ENCODE results near the gene LYSMD1.
"Not testable (repeated sequence)": the region's sequence is repeated elsewhere in the genome, so short reads cannot be mapped to it uniquely, and the experiment has no call there.

Gene LYSMD1, protein sequence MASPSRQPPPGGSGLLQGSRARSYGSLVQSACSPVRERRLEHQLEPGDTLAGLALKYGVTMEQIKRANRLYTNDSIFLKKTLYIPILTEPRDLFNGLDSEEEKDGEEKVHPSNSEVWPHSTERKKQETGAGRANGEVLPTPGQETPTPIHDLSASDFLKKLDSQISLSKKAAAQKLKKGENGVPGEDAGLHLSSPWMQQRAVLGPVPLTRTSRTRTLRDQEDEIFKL

DNA sequence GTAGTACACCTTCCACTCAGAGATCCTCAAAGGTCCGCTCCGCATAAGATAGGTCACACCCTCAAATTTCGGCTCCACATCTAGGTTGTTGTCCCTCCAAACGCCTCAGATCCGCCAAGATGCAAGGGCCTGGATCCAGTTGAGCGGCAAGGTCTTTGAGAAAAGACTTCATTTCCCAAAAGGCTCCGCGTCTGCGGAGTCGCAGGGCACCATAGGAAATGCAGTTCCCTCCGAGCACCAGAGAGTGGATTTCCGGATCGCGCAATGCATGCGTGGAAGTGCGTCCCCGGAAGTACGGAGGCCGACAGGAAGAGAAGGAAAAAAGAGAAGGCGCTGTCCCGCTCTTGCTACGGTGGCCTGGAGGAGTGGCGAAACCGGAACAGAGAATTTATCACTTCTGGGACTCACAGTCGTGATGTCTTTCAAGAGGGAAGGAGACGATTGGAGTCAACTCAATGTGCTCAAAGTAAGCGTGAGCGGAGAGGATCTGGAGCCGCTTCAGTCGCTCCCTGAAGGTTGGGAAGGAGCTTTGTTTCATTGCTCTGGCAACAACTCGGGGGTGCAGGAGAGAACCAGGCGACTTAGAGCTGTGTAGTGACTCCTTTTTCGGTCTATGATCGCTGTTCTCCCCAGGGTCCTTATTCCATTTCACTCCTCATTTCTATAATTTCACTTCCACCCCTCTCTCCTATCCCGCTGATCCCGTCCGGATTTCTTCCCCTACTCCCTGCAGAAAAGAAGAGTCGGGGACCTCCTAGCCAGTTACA is at the start of gene LYSMD1, which contains the start of gene SCNM1:
TSS of gene LYSMD1 (minus strand) at position 165 of the 767 bp plus-strand sequence. CDS start 644 bp downstream, outside the sequence.
TSS of gene SCNM1 (plus strand) at position 407 of the 767 bp plus-strand sequence. CDS start at position 416, 9 bp downstream.
- peak; percentile 33 for FAIRE-seq
- DNase-seq (ENCODE audit: insufficient read length, low spot score), result peak; percentile 95

DNA sequence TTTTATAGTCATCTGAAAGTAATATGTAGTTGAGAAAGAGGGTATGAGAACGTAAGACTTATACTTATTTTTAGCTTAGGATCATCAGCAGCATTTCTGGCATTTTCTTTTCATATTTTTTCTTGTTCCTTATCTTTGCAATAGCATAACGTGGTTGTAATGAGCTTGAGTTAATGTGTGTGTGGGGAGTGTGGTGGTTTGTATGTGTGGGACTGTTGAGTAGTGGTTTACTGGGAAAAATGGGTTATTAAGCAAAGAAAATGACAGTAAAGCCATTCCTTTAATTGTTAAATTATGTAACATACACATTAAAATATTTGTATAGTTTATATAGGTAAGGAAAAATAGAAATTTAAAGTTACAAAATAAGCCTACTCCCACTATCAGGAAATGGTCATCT is 47.9 kb upstream of the LYSMD1 start:
- DNase-seq (ENCODE audit: insufficient read length, low spot score), result no peak
- FAIRE-seq, result no peak

DNA sequence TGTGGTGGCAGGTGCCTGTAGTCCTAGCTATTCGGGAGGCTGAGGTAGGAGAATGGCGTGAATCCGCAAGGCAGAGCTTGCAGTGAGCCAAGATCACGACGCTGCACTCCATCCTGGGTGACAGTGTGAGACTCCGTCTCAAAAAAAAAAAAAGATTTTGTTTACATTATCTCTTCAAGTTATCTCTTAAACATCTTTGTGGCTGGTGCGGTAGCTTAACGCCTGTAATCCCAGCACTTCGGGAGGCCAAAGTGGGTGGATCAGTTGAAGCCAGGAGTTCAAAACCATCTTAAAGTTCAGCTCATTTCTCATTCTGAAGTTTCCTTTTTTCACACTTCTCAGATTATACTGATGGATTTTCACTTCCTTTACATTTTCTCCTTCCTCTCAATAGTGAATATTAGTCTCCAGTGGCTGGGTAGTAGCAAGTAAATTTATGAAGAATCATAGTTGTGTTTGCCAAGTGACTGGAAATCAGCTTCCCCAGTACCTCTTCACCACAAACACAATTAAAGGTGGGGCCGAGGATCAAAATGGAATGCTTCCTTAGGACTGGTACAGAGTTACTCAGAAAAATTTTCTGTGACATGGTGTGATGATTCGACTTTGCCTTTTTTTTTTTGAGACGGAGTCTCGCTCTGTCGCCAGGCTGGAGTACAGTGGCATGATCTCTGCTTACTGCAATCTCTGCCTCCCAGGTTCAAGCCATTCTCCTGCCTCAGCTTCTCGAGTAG is 46.4 kb upstream of the LYSMD1 start:
- FAIRE-seq, result no peak
- DNase-seq (ENCODE audit: insufficient read length, low spot score), result no peak

DNA sequence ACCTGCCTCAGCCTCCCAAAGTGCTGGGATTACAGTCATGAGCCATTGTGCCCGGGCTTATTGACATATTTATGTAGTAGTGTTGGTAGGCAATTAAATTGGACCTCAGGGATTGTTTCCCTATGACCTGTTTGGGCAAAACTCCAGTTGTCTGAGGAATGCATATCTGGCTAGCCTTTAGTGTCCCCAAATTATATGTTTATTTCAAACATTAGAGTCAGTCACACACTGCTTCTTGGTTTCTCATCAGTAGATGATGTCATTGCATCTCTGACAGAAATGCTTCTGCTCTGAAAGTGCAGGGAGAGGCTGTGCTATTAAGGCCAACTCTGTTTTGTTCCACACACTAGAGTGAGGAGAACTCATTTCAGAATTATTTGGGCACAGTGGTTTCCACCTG is 45.1 kb upstream of the LYSMD1 start:
- FAIRE-seq, result no peak
- DNase-seq (ENCODE audit: insufficient read length, low spot score), result no peak

DNA sequence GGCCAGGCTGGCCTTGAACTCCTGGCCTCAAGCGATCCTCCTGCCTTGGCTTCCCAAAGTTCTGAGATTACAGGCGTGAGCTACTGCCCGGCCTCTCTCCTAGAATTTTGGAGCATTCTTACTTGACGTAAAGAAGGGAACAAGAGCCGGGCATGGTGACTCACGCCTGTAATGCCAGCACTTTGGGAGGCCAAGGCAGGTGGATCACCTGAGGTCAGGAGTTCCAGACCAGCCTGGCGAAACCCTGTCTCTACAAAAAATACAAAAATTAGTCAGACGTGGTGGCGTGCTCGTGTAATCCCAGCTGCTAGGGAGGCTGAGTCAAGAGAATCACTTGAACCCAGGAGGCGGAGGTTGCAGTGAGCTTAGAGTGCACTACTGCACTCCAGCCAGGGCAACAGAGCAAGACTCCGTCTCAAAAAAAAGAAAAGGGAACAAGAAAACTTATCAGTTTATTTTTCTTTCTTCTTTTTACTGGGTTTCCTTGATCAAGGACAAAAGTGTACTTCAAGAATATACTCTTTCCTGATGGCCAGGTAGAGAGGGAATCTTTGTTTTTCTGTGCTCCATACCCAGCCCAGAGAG is 39.8 kb upstream of the LYSMD1 start:
- not testable (repeated sequence) for DNase-seq (ENCODE audit: insufficient read length, low spot score); FAIRE-seq

DNA sequence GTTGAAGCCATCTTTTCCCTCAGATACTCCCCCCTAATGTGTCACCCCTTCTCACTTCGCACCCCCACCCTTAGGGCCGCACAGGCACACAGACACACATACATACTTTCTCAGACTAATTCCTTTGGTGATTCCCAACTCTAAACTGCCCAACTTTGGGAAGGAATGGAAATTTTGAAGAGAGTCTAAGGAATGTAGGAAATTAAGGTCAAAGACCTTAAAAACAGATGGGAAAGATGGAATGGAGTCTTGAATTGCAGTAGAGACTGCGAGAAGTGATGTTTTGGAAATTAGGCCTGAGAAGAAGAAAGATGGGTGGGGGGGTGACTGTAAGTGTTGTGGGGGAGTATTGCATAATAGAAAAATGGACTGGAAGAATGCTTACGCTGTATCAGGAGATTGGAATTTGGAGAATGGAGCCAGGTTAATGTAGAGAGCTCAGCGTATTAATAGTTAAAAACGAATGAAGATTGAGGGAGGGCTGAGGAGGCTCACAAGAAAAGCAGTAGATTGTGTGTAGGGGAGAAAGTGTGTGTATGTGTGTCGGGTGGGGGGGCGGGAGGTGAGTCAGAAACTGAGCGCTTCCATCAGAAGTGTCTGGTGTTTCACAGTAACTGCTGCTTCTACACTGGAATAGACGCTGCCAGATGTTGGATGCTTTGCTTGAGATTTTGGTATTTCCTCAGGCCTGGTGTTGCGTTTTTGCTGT is 34.3 kb upstream of the LYSMD1 start:
- DNase-seq (ENCODE audit: insufficient read length, low spot score), result peak; percentile 54
- no peak for FAIRE-seq

DNA sequence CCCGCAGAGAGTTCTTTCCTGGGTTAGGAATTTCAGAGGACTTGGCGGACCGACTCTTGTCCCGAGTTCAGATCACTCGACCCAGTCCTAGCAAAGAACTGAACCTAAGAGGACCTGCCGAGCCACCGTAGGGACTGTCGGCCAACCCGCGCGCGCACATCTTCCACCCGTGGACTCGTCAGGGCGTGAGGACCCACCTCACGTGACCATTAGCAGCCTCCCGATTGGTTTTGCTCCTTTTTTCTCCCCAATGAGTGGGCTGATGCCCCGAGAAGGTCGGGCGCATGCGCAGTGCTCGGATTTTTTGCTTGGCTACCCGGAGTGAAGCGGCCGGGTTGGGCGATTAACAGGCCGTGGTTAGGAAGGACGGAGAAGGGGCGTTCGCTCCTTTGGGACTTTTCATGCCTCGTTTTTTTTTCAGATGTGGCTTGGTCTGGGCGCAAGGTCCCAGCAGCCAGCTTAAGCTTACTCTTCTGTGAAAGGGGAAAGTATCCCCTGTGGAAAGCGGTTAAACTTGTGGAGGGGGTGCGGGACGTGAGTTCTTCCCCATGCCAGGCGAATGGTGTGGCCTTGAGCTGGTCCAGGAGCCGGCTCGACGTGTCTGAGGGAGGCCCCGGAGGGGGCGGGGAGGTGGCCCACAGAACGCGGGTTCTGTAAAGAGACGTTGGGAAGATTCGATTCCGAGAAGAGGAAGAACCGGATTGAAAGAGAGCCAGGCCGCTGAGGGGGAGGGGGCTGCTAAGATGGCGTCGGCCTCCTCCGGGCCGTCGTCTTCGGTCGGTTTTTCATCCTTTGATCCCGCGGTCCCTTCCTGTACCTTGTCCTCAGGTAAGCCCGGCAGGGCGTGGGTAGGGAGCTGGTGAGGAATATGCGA is 32.8 kb upstream of the LYSMD1 start, which contains the start of gene PIP5K1A:
TSS of gene PIP5K1A (plus strand) at position 299 of the 874 bp plus-strand sequence. CDS start at position 744, 445 bp downstream.
- FAIRE-seq, result no peak
- DNase-seq (ENCODE audit: insufficient read length, low spot score), result peak; percentile 98

DNA sequence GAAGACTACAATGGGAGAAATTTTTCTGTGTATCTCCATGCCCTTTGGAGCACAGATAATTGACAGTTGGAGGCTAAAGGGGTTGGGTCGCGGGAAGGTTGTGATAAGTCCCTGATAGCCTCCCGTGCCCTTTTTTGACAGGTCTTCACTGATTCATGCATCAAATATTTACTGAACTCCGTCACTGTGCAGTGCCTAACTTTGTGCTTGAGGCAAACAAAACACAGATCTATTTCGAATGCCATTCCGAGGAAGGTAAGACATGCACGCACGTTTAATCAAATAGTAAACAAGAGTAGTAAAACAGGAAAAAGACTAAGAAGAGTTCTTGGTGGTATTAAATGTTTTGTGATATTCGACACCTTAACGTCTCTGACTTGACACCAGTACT is 32.2 kb upstream of the LYSMD1 start:
- DNase-seq (ENCODE audit: insufficient read length, low spot score) (no peak), FAIRE-seq (no peak)

DNA sequence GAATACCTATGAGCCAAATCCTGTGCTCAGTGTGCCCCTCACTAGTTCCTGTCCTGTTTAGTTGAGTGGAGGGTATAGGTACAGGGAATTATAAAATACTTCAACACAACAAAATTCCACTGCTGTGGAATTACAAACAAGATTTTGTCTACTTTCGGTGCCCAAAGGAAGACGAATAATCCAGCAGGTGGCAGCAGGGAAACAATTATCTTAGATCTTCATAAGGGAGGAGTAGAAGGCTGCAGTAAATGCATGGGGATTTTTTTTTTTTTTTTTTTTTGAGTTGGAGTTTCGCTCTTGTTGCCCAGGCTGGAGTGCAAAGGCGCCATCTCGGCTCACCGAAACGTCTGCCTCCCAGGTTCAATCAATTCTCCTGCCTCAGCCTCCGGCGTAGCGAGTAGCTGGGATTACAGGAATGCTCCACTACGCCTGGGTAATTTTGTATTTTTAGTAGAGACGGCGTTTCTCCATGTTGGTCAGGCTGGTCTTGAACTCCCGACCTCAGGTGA is 30.6 kb upstream of the LYSMD1 start:
- FAIRE-seq, result no peak

DNA sequence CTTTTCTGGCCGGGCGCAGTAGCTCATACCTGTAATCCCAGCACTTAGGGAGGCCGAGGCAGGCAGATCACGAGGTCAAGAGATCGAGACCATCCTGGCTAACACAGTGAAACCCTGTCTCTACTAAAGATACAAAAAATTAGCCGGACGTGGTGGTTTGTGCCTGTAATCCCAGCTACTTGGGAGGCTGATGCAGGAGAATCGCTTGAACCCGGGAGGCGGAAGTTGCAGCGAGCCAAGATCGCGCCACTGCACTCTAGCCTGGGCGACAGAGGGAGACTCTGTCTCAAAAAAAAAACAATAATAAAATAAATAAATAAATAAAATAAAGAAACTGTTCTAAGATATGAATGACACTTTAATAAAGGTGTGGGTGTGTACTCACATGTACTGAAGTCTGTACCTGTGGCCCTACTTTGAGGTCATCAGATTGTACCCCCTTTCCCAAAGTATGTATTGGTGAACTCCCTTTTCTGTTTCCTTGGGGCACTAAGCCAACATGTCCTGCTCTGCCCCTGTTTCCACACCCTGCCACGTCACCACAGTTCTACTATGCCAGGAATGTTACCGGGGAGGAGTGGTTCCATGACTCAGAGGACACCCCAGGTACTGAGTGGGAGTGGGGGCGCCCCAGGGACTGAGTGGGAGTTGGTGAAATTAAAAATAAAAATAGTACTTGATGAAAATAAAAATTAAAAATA is 29.3 kb upstream of the LYSMD1 start:
- peak; percentile 87 for DNase-seq (ENCODE audit: insufficient read length, low spot score)
- not testable (repeated sequence) for FAIRE-seq

More for the DNA sequence above, 30.6 kb upstream of the LYSMD1 start:
- peak; percentile 67 for DNase-seq (ENCODE audit: insufficient read length, low spot score)

DNA sequence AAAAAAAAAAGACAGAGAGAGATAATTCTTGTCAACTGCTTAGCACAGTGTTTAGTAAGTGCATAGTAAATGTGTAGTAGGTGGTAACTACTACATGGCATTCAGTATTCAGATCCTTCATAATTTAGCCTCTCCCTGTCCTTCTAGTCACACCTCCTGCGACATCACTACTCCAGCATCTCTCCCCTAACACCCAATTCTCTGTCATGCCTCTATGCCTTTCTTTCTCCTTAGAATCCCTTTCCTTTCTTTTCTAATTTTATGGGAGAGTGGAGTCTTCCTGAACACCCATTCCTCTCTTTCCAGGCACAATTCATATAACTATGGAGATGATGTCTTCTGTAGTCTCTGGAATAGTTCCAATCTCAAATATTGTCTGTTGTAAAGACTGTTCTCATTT is 28.2 kb upstream of the LYSMD1 start:
- no peak for DNase-seq (ENCODE audit: insufficient read length, low spot score)
- FAIRE-seq, result no peak

DNA sequence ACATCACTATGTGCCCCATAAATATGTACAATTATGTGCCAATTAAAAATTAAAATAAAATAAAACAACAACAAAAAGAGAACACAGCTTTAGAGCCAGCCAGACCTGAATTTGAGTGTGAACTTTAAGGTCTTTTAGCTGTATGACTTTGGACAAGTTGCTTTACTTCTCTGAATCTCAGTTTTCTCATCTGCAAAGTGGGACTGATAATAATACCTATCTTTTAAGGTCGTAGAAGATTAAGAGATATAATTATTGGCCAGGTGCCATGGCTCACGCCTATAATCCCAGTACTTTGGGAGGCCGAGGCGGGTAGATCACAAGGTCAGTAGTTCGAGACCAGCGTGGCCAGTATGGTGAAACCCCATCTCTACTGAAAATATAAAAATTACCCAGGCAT is 27.6 kb upstream of the LYSMD1 start:
- FAIRE-seq (no peak), DNase-seq (ENCODE audit: insufficient read length, low spot score) (no peak)

DNA sequence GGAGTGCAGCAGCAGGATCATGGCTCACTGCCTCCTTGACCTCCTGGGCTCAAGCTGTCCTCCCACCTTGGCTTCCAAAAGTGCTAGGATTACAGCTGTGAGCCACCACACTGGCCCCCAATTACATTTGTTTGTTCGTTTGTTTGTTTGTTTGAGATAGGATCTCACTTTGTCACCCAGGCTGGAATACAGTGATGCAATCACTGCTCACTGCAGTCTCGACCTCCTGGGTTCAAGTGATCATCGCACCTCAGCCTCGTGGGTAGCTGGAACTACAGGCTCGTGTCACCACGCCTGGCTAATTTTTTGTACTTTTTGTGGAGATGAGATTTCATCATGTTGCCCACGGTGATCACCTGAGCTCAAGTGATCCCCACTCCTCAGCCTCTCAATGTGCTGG is 26.3 kb upstream of the LYSMD1 start:
- no peak for FAIRE-seq
- no peak for DNase-seq (ENCODE audit: insufficient read length, low spot score)

DNA sequence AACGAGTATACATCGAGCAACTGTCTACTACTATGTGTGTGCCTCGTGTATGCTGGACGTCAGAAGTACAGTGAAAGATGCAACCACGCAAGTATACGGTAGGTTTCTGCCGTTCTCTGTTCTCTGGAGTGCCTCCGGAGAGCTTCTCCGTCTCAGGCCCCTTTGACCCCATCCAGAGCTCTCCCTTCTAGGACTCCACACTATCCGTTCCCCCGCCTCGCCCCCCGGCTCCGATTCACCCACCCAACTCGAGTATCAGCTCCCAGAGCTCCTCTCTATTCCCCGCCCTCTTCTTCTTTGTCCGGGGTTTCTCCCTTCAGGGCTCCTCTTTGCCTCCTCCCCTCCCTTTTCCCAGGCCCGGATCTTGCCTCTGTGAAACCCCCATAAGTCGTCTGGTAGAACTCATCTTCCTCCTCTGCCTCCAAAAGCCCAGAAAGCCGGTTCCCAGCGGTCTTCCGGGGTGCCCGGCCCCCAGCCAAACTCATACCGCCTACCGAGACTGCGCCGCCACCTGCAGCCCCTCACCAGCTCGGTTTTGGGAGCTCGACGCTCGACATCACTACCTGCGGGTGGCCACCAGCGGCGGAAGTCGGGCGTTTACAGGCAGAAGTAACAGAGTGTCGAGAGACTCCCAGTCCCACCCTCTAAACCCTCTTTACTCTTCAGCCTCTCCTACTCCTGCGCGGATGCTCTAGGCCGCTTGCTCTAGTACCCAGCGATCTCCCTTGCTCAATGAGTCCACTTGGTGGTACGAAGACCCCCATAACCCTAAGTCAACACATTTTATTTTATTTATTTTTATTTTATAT is 24.1 kb upstream of the LYSMD1 start, which contains the start of gene VPS72:
TSS of gene VPS72 (minus strand) at position 561 of the 809 bp plus-strand sequence. CDS start at position 485, 76 bp downstream.
- no peak for FAIRE-seq
- peak; percentile 84 for DNase-seq (ENCODE audit: insufficient read length, low spot score)

DNA sequence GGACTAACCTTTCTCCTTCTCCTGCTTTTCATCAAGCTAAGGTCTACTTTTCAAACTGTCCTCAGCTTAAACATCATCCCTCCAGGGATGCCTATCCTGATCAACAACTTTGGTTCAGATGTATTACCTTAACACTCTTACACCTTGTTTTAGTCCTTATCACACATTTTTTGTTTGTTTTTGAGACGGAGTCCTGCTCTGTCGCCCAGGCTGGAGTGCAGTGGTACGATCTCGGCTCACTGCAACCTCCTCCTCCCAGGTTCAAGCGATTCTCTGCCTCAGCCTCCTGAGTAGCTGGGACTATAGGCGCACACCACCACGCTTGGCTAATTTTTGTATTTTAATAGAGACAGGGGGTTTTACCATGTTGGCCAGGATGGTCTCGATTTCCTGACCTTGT is 23.0 kb upstream of the LYSMD1 start:
- not testable (repeated sequence) for FAIRE-seq; DNase-seq (ENCODE audit: insufficient read length, low spot score)

DNA sequence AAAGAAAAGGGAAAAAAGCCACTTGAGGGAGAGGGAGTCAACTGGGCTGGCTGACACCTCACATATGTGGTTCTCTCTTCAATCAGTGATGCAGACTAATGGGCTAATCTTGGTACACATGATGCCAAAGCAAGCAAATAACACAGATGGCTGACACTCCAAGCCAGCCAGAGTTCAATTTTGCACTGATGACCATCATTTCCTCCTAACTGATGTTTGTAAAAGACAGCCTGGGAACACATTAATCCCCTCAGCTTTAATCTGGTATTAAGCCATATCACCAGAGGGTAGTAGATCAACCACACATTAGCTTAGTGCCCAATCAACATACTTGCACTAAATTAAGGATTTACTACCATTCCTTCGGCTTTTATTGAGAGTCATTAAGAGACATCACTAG is 21.5 kb upstream of the LYSMD1 start:
- no peak for FAIRE-seq
- no peak for DNase-seq (ENCODE audit: insufficient read length, low spot score)

DNA sequence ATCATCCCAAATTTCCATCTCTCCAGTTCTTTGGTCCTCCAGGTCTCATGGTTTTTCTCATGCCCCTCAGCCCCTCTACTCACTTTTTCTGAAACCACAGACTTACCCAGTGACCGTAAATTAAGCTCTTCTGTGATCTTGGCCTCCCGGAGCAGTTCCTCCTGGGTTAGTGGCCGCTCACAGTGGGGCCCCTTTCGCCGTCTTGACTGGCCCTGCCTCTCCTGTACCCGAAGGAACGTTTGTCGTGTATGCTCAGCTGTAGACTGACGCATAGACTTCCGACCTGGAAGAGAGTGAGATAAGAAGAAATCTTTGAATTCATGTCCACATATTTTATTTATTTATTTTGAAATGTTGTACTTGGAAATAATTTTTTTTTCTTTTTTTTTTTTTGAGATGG is 18.5 kb upstream of the LYSMD1 start:
- DNase-seq (ENCODE audit: insufficient read length, low spot score) (no peak), FAIRE-seq (no peak)

All from HTR-8/SVneo (cell line).